HepG2 (cell line): ENCODE data around the gene CAPN3. TPM values are rescaled to one million over a fixed set of nuclear protein-coding genes. Genes with fewer than 3 reads are reported as not detected.

Experiments
- ARNT2 ChIP-seq: sonication (generic); formaldehyde crosslinking; IDR thresholded peaks from 2 replicates; pipeline ENCODE4 v1.8.0; 2022; ENCODE audit warnings: mild to moderate bottlenecking, low read depth, missing genetic modification reagents, moderate library complexity
- BORCS8-MEF2B ChIP-seq: sonication (generic); formaldehyde crosslinking; IDR thresholded peaks from 2 replicates; pipeline ENCODE4 v1.8.0; 2022; ENCODE audit warnings: mild to moderate bottlenecking, missing genetic modification reagents
- HNF1B ChIP-seq: sonication (generic); formaldehyde crosslinking; IDR thresholded peaks from 2 replicates; pipeline ENCODE4 v1.5.1; 2020; ENCODE audit warnings: mild to moderate bottlenecking, moderate library complexity, missing genetic modification reagents
- MLLT10 ChIP-seq: sonication (generic); formaldehyde crosslinking; IDR thresholded peaks from 2 replicates; pipeline ENCODE4 v1.4.0; 2020; ENCODE audit warnings: missing genetic modification reagents
- NR3C1 ChIP-seq: sonication (generic); formaldehyde crosslinking; IDR thresholded peaks from 2 replicates; pipeline ENCODE4 v1.4.0; 2020; ENCODE audit warnings: missing genetic modification reagents
- ONECUT2 ChIP-seq: sonication (generic); formaldehyde crosslinking; IDR thresholded peaks from 2 replicates; pipeline ENCODE4 v1.4.0; 2020; ENCODE audit warnings: missing genetic modification reagents
- RBFOX2 ChIP-seq: fragments of 200-400 bp; formaldehyde crosslinking; IDR thresholded peaks from 2 replicates; pipeline ENCODE4 v1.6.1; 2017; ENCODE audit warnings: low read depth, mild to moderate bottlenecking, low read length
- SALL1 ChIP-seq: sonication (generic); formaldehyde crosslinking; IDR thresholded peaks from 2 replicates; pipeline ENCODE4 v1.8.0; 2022; ENCODE audit warnings: mild to moderate bottlenecking, missing genetic modification reagents
- SIN3A ChIP-seq: IDR thresholded peaks from 2 replicates; pipeline ENCODE4 v1.6.1; 2011; ENCODE audit warnings: low read depth, mild to moderate bottlenecking, control low read depth, low read length, borderline replicate concordance
- TFAP4 ChIP-seq: sonication (generic); IDR thresholded peaks from 2 replicates; pipeline ENCODE4 v1.6.1; 2016; ENCODE audit warnings: low read depth, borderline replicate concordance
- TFDP2 ChIP-seq: sonication (generic); formaldehyde crosslinking; IDR thresholded peaks from 2 replicates; pipeline ENCODE4 v1.4.0; 2020; ENCODE audit warnings: missing genetic modification reagents
- TSC22D2 ChIP-seq: sonication (generic); formaldehyde crosslinking; IDR thresholded peaks from 2 replicates; pipeline ENCODE4 v1.5.1; 2020; ENCODE audit warnings: missing genetic modification reagents, mild to moderate bottlenecking, borderline replicate concordance
- ZBTB1 ChIP-seq: sonication (generic); formaldehyde crosslinking; IDR thresholded peaks from 2 replicates; pipeline ENCODE4 v1.4.0; 2020; ENCODE audit warnings: missing genetic modification reagents, borderline replicate concordance
- ZFP1 ChIP-seq: IDR thresholded peaks from 2 replicates; pipeline ENCODE4 v1.6.1; 2016
- ZNF136 ChIP-seq: sonication (generic); formaldehyde crosslinking; IDR thresholded peaks from 2 replicates; pipeline ENCODE4 v1.8.1; 2022; ENCODE audit warnings: low read depth, mild to moderate bottlenecking, moderate library complexity, missing genetic modification reagents
- ZNF207 ChIP-seq: fragments of 450-650 bp; IDR thresholded peaks from 2 replicates; pipeline ENCODE4 v1.6.1; 2016; ENCODE audit warnings: antibody characterized with exemption, borderline replicate concordance
- ZNF260 ChIP-seq: sonication (generic); formaldehyde crosslinking; IDR thresholded peaks from 2 replicates; pipeline ENCODE4 v1.4.0; 2020; ENCODE audit warnings: missing genetic modification reagents, low read depth, mild to moderate bottlenecking, borderline replicate concordance
- ZNF275 ChIP-seq: sonication (generic); formaldehyde crosslinking; IDR thresholded peaks from 2 replicates; pipeline ENCODE4 v1.8.0; 2022; ENCODE audit warnings: missing genetic modification reagents, mild to moderate bottlenecking, inconsistent platforms, borderline replicate concordance
- ZNF577 ChIP-seq: sonication (generic); formaldehyde crosslinking; IDR thresholded peaks from 2 replicates; pipeline ENCODE4 v1.4.0; 2020; ENCODE audit warnings: mild to moderate bottlenecking, low read depth, missing genetic modification reagents, borderline replicate concordance
- ZNF674 ChIP-seq: sonication (generic); formaldehyde crosslinking; IDR thresholded peaks from 2 replicates; pipeline ENCODE4 v1.5.0; 2020; ENCODE audit warnings: low read depth, mild to moderate bottlenecking, missing genetic modification reagents
- polyA plus RNA-seq, 8 experiments: library from polyadenylated mRNA; depleted of rRNA in 3 of 8; stranded (reverse) in 7 of 8; unstranded in 1 of 8; fragments of >200 nt; fragmentation: Illumina TruSeq in 4 of 8; extraction: Trizol in 4 of 8; gene quantifications; 2 replicates each; pipeline versions ENCODE4 v1.2.1 to v1.2.3, GENCODE V29; 2011 to 2016; ENCODE audit warnings: low read depth in 4 of 8, missing spikeins in 1 of 8, mixed read lengths in 1 of 8; ENCODE audit not compliant: insufficient read depth in 1 of 8
- total RNA-seq, 5 experiments: library from RNA; depleted of rRNA; stranded (reverse); fragments of >200 nt; fragmentation: Illumina TruSeq; extraction: Trizol; gene quantifications; 2 replicates each; pipeline ENCODE4 v1.2.3, GENCODE V29; 2016; ENCODE audit warnings: low read depth in 1 of 5
- TF ChIP-seq, protein P1 (sequence below): sonication (generic); formaldehyde crosslinking; IDR thresholded peaks from 2 replicates; pipeline ENCODE4 v1.4.0; 2020; ENCODE audit warnings: missing genetic modification reagents

The CAPN3 gene
- total and polyA plus RNA-seq, 2 of the 13 experiments (the other 11 are each of a cell fraction or from before 2014, with no cell fraction given), result 1.3 to 4.6 TPM

GRCh38 chr15:42392309-42393024 lies 33.2 kb downstream of the CAPN3 start (continued):
- no peak for TF ChIP-seq ZNF275 (CRISPR knock-in tag)
- TF ChIP-seq TSC22D2, result no peak
- TF ChIP-seq SIN3A, result 0 out of 2 replicates have a peak, but pooled peaks have one; percentile 55
- TF ChIP-seq ZNF207, result no peak
- TF ChIP-seq RBFOX2, result peak; percentile 60
- TF ChIP-seq ZNF577, result no peak
- TF ChIP-seq TFAP4, result peak; percentile 62; the same call in 1 of the 2 replicates
- TF ChIP-seq ONECUT2 (CRISPR knock-in tag), result no peak
- TF ChIP-seq SALL1, result peak; percentile 95
- TF ChIP-seq ZNF260 (CRISPR knock-in tag), result no peak
- TF ChIP-seq HNF1B (CRISPR knock-in tag), result peak; percentile 95
- TF ChIP-seq ZFP1 (CRISPR knock-in tag), result peak; percentile 69; the same call in 1 of the 2 replicates
- TF ChIP-seq, protein P1, sequence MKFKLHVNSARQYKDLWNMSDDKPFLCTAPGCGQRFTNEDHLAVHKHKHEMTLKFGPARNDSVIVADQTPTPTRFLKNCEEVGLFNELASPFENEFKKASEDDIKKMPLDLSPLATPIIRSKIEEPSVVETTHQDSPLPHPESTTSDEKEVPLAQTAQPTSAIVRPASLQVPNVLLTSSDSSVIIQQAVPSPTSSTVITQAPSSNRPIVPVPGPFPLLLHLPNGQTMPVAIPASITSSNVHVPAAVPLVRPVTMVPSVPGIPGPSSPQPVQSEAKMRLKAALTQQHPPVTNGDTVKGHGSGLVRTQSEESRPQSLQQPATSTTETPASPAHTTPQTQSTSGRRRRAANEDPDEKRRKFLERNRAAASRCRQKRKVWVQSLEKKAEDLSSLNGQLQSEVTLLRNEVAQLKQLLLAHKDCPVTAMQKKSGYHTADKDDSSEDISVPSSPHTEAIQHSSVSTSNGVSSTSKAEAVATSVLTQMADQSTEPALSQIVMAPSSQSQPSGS (CRISPR knock-in tag), result peak; percentile 98
- 0 out of 2 replicates have a peak, but pooled peaks have one; percentile 21 for TF ChIP-seq TFDP2 (CRISPR knock-in tag)
- TF ChIP-seq BORCS8-MEF2B (CRISPR knock-in tag), result peak; percentile 71
- TF ChIP-seq ARNT2 (CRISPR knock-in tag), result 0 out of 2 replicates have a peak, but pooled peaks have one; percentile 71
- TF ChIP-seq ZNF136, result peak; percentile 82; the same call in 1 of the 2 replicates
- TF ChIP-seq MLLT10 (CRISPR knock-in tag), result no peak
- no peak for TF ChIP-seq ZBTB1
- no peak for TF ChIP-seq ZNF674 (CRISPR knock-in tag)
- no peak for TF ChIP-seq NR3C1 (CRISPR knock-in tag)
